WTC11 (cell line): ENCODE data around the gene CXCL5.
"Not testable (repeated sequence)": the region's sequence is repeated elsewhere in the genome, so short reads cannot be mapped to it uniquely, and the experiment has no call there.

Experiments
- ESRRA ChIP-seq: sonication (generic); formaldehyde crosslinking; IDR thresholded peaks from 2 replicates; pipeline ENCODE4 v1.8.1; 2022; ENCODE audit warnings: mild to moderate bottlenecking, missing genetic modification reagents, borderline replicate concordance
- SMAD3 ChIP-seq: sonication (generic); formaldehyde crosslinking; IDR thresholded peaks from 2 replicates; pipeline ENCODE4 v1.8.0; 2022; ENCODE audit warnings: missing genetic modification reagents, mild to moderate bottlenecking, borderline replicate concordance
- TF ChIP-seq, protein P1 (sequence below): fragments of 200-600 bp; IDR thresholded peaks from 2 replicates; pipeline ENCODE4 v1.8.0; 2022; ENCODE audit warnings: antibody characterized with exemption

DNA sequence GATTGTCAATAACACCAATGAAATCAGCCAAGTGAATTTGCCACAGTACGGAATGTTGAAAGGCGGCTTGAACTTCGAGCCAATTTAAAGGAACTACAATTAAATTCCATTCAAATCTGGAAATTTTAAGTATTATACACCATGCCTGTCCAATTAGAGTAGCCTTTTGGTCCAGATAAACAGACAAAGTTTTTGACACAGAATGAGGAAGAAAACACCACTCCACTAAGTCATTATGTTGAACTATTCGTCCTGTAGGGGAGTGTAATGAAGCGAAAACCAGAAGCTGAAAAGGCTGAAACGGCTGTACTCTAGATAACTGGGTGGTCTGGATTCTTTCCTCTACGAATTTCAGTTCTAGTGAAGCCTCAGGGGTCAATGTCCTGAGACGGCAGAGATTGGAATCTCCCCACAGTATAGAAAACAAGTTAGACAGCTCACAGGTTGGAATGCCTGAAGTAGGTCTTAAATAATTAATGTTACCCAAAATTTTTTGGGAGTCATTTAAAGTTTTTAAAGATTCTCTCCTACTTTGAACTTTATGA, 48.0 kb downstream of the CXCL5 start:
- TF ChIP-seq ESRRA, SMAD3 (CRISPR knock-in tag): not testable (repeated sequence)
- TF ChIP-seq, protein P1, sequence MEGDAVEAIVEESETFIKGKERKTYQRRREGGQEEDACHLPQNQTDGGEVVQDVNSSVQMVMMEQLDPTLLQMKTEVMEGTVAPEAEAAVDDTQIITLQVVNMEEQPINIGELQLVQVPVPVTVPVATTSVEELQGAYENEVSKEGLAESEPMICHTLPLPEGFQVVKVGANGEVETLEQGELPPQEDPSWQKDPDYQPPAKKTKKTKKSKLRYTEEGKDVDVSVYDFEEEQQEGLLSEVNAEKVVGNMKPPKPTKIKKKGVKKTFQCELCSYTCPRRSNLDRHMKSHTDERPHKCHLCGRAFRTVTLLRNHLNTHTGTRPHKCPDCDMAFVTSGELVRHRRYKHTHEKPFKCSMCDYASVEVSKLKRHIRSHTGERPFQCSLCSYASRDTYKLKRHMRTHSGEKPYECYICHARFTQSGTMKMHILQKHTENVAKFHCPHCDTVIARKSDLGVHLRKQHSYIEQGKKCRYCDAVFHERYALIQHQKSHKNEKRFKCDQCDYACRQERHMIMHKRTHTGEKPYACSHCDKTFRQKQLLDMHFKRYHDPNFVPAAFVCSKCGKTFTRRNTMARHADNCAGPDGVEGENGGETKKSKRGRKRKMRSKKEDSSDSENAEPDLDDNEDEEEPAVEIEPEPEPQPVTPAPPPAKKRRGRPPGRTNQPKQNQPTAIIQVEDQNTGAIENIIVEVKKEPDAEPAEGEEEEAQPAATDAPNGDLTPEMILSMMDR: not testable (repeated sequence)
